GM18873 (cell line): ENCODE data around the gene KIF1B.
A peak's percentile ranks its signal among the peaks of the same experiment; 100 is the strongest.
"Not testable (repeated sequence)": the region's sequence is repeated elsewhere in the genome, so short reads cannot be mapped to it uniquely, and the experiment has no call there.

ENCODE experiments used
- ATAC-seq: cut with Tn5 transposase; IDR thresholded peaks from one replicate; pipeline ENCODE4 v1.9.1; 2021; ENCODE audit warnings: mild to moderate bottlenecking, moderate library complexity, moderate number of reproducible peaks; ENCODE audit not compliant: unreplicated experiment, low FRiP score

Gene KIF1B

DNA sequence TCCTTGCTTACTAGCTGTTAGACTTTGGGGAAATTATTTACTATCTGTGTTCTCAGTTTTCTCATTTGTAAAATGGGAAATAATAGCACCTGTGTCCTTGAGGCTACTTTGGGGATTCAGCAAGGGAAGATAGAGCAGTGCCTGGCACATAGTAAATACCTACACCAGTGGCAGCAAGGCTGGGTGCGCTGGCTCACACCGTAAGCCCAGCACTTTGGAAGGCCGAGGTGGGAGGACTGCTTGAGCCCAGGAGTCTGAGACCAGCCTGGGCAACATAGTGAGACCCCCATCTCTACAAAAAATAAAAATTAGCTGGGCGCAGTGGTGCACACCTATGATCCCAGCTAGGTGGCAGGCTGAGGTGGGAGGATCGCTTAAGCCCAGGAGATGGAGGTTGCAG is 211.3 kb downstream of the KIF1B start:
- ATAC-seq = no peak

DNA sequence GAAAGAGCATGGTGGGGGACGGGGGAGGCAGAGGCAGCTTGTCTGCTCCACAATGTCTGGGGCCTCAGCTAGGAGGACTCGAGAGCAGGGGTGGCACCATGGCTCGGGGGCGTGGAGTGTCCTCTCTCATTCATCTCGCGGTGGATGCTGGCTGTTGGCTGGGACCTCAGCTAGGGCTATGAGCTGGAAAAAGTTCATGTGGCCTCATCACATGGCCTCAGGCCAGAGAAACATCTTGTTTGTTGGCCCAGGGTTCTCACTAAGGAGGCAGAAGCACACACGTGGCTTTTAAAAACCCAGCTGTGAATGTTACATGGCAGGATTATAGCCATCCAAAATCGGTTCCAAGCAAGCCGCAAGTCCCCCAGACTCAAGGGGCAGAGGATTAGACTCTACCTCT is 213.7 kb downstream of the KIF1B start:
- no peak for ATAC-seq

- no peak for ATAC-seq
Measured at GRCh38 chr1:10424651-10425050, 214.3 kb downstream of the KIF1B start.

GRCh38 chr1:10425826-10426534 is 215.6 kb downstream of the KIF1B start:
- ATAC-seq = not testable (repeated sequence)

- not testable (repeated sequence) for ATAC-seq
Measured at GRCh38 chr1:10426535-10426848, 216.1 kb downstream of the KIF1B start.

GRCh38 chr1:10428984-10429383 is 218.6 kb downstream of the KIF1B start:
- no peak for ATAC-seq

DNA sequence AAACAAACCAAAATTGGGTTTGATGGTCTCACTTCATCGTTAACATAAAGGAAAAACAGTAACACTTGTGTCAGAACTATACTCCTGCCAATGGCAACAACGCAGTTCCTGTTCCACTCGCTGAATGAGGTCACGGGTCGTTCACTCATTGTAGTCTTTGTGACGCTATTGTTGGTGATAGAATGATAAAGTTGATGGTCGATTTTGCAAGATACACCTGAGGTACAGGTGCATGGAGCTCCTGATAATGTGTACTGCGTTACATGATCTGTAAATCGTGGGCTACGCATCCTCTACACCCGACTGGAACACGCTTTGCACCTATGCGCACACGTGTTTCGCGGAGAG is 219.5 kb downstream of the KIF1B start:
- peak; percentile 9 for ATAC-seq

GRCh38 chr1:10430216-10431069 is 220.1 kb downstream of the KIF1B start, which contains the start of gene CENPS:
Gene CENPS, plus strand, starts transcription at chr1:10430433. Its CDS starts 85 bp downstream, at chr1:10430518.
- peak; percentile 56 for ATAC-seq
